GM12865 (cell line): ENCODE results near the gene GAREM2.
A peak's percentile ranks its signal among the peaks of the same experiment; 100 is the strongest.

Source experiments
- DNase-seq: peaks from one replicate; pipeline ENCODE4 v3.0.0; 2010; ENCODE audit warnings: low read depth
- H3K4me3 ChIP-seq: 2 replicates; pipeline ENCODE4 v1.5.1; 2011; ENCODE audit warnings: mild to moderate bottlenecking, low read depth, low read length, control low read depth
- TF ChIP-seq, protein P1 (sequence below): IDR thresholded peaks from 2 replicates; pipeline ENCODE4 v1.5.1; 2011; ENCODE audit warnings: low read length, control low read depth, low read depth, inconsistent platforms; ENCODE audit not compliant: insufficient read depth; ENCODE audit errors: missing control alignments

Gene GAREM2

DNA sequence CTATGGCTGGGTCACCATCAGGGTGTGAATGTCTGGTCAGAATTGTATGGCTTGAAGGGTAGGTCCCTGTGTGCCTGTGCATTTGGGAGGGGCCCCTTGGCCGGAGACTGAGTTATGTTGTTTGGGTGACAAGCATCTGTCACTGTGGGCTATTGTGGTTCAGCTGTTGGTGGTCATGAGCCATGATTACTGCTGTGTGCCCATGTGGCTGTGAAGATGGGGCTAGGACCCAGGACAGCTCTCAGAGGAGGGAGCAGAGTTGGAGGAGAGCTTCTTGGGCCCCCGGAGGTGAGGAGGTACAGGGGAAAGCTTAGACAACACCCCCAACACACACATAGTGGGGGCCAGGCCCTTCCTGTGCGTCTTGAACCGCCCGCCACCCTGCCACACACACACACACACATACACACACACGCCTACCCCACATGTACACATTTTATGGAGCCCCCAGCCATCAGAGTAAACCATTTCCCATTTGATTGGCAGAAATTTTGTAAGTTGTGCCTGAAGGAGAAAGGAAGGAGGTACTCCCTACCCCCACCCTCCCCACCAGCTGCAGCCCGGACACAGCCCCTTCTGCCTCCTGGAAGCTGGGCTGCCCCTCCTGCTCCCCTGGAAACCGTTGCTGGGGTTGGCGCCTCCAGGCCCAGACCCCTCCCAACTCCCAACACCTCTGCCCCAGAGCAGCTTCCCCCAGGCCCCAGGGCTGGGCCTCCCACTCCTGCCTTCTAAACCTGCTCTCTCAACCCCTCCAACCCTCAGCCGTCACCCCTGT is 2.0 kb downstream of the GAREM2 start:
- DNase-seq, result no peak
- TF ChIP-seq, protein P1, sequence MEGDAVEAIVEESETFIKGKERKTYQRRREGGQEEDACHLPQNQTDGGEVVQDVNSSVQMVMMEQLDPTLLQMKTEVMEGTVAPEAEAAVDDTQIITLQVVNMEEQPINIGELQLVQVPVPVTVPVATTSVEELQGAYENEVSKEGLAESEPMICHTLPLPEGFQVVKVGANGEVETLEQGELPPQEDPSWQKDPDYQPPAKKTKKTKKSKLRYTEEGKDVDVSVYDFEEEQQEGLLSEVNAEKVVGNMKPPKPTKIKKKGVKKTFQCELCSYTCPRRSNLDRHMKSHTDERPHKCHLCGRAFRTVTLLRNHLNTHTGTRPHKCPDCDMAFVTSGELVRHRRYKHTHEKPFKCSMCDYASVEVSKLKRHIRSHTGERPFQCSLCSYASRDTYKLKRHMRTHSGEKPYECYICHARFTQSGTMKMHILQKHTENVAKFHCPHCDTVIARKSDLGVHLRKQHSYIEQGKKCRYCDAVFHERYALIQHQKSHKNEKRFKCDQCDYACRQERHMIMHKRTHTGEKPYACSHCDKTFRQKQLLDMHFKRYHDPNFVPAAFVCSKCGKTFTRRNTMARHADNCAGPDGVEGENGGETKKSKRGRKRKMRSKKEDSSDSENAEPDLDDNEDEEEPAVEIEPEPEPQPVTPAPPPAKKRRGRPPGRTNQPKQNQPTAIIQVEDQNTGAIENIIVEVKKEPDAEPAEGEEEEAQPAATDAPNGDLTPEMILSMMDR, result no peak
- no peak overlapping the region for H3K4me3 ChIP-seq

DNA sequence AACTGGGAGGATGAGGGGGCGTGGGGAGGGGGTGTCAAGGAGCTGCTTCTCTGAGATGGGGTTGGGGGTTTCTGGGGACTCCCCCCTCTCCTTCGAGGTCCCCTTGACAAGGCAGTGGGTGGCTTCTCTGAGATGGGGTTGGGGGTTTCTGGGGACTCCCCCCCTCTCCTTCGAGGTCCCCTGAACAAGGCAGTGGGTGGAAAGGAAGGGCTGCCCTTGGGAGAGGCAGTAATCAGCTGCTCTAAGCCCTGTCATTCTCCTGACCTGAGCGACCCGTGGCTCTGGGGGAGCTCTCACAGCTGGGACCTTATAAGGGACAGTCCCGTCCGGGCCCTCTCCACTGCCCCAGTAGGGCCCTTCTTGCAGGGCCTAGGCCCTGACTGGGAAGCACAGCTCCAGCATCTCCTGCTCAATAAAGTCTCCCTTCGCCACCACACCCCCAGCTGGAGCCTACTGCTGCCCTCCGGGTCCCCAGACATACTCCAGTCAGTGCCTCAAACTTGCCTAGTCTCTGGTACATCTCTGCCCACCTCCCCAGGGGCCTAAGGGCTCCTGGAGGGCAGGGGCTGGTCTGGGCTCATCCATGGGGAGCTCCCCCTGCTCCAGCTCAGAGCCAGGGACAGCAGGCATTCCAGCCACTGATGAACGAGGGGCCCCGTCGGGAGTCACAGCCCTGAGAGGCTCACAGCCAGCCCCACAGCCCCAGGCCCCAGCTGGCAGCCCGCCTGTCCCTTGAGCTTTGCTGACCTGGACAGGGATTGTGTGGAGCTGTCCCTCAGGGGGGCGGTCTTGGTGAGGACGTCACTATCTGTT is 2.8 kb downstream of the GAREM2 start:
- H3K4me3 ChIP-seq, result no peak overlapping the region
- DNase-seq, result no peak
- TF ChIP-seq, protein P1, result no peak

DNA sequence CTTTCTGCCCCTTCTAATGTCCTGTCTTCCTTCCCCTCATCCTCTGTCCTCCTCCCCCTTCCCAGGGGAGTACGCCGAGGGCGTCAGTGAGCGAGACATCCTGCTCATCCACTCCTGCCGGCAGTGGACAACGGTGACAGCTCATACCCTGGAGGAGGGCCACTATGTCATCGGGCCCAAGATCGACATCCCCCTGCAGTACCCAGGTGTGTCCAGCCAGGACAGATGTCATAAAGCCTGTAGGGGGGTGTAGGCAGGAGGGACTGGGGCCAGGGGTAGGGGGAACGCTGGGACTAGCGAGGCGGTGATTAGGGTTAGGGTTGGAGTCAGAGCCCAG is 3.4 kb downstream of the GAREM2 start:
- TF ChIP-seq, protein P1, result no peak
- no peak overlapping the region for H3K4me3 ChIP-seq
- DNase-seq, result no peak

DNA sequence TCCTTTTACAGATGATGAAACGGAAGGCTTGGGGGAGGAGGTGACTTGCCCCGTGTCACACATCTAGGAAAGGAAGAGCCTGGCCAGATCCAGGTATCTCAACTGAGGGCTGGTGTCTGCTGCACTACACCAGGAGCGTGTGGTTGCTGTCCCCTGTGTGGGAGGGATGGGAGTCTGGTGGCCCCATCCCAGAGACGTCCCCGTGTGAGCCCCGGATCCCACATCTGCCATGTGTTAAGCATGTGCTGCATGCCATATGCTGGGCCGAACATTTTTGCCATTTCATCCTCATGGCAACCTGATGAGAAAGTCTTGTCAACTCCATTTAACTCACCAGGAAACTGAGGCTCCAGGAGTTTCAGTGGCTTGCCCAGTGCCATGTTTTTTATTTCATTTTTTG is 4.2 kb downstream of the GAREM2 start:
- TF ChIP-seq, protein P1, result no peak
- no peak overlapping the region for H3K4me3 ChIP-seq
- DNase-seq, result no peak

DNA sequence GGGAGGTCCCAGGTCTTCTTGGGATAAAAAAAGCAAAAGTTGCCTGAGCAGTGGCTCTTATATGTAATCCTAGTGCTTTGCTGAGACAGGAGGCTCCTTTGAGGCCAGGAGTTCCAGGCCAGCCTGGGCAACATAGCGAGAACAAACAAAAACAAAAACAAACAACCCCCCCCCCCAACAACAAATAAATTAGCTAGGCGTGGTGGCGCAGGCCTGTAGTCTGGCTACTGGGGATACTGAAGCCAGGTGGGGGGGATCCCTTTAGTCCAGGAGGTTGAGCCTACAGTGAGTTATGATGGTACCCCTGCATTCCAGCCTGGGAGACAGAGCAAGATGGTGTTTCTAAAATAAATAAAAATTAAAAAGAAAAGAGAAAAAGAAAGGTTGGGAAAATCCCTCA is 5.4 kb downstream of the GAREM2 start:
- H3K4me3 ChIP-seq, result no peak overlapping the region; the same call in 1 of the 2 replicates
- no peak for DNase-seq
- TF ChIP-seq, protein P1, result no peak

DNA sequence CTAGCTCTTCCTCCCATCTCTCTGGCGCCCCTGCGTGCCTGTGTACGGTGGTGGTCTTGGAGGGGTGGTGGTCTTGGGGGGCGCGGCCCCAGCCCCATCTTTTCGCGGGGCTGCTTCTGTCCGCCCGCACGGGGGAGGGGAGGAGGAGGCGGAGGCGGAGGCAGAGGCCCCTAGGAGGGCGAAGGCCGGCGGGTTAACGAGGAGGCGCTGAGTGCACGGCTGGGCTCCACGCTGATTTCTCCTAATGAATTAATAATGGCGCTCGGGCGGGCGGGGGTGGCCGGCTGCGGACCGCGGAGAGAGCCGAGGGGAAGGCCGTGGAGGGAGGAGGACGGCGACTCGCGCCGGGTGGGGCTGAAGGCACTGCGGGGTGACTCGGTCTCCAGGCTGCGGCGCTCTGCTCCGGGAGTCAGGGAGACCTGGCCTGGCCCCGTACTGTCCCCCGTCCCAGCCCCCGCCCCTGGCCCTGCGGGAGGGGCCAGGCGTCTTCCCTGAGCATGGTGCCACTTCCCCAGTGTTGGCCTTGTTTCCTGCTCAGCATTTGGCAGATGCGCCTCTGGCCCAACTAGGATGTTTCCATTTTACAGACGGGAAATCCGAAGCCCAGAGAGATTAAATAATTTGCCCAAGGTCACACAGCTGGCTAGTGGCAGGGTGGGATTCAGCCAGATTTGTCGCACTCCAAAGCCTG is 6.0 kb downstream of the GAREM2 start:
- peak overlapping the region; percentile 42 for H3K4me3 ChIP-seq
- DNase-seq, result peak; percentile 29
- TF ChIP-seq, protein P1, result no peak
